H1 (cell line): ENCODE measurements around the gene TBL2. TPM values are rescaled to one million over a fixed set of nuclear protein-coding genes. Genes with fewer than 3 reads are reported as not detected.
"Not testable (repeated sequence)": the region's sequence is repeated elsewhere in the genome, so short reads cannot be mapped to it uniquely, and the experiment has no call there.

Experiments used
- CTCF ChIA-PET: fragments of 300-600 bp; sonication (Branson Sonifier 250); formaldehyde crosslinking; loops from one replicate; lab custom pipeline; 2021; ENCODE audit not compliant: partially characterized antibody; lab: Charles Lee
- POLR2A ChIA-PET: fragments of 300-600 bp; sonication (Branson Sonifier 250); formaldehyde crosslinking; loops from one replicate; lab custom pipeline; 2021; ENCODE audit warnings: inconsistent platforms; ENCODE audit not compliant: partially characterized antibody; lab: Charles Lee
- DNase-seq, 2 experiments: peaks; one replicate each; pipeline versions ENCODE4 v3.0.0 to v3.0.0-alpha.2; 2010 to 2022; ENCODE audit warnings: low spot score in 2 of 2, low read depth in 1 of 2, mixed read lengths in 1 of 2
- FAIRE-seq: peaks from 2 replicates; lab custom pipeline; 2011; peaks lifted over from hg19 to GRCh38; lab: Jason Lieb, UNC
- H2AFZ ChIP-seq: 2 replicates; pipeline ENCODE4 v1.8.1; 2012; ENCODE audit warnings: low read length, inconsistent platforms
- H2AK5ac ChIP-seq: 2 replicates; pipeline ENCODE4 v1.6.1; 2013; ENCODE audit warnings: low read depth, low read length
- H2BK120ac ChIP-seq: replicated peaks from 2 replicates; pipeline ENCODE3; 2013; ENCODE audit warnings: low read depth, low read length, inconsistent platforms
- H2BK12ac ChIP-seq: 2 replicates; pipeline ENCODE4 v1.6.1; 2013; ENCODE audit warnings: low read depth, low read length
- H2BK15ac ChIP-seq: 2 replicates; pipeline ENCODE4 v1.6.1; 2013; ENCODE audit warnings: low read length
- H2BK20ac ChIP-seq: 2 replicates; pipeline ENCODE4 v1.6.1; 2013; ENCODE audit warnings: low read length
- H2BK5ac ChIP-seq: 2 replicates; pipeline ENCODE4 v1.6.1; 2013; ENCODE audit warnings: low read depth, low read length
- H3K14ac ChIP-seq: 2 replicates; pipeline ENCODE4 v1.6.1; 2013; ENCODE audit warnings: inconsistent platforms; ENCODE audit not compliant: insufficient read length
- H3K18ac ChIP-seq: 2 replicates; pipeline ENCODE4 v1.6.1; 2013; ENCODE audit warnings: low read length; ENCODE audit errors: extremely low read depth
- H3K23ac ChIP-seq: 2 replicates; pipeline ENCODE4 v1.6.1; 2013; ENCODE audit warnings: inconsistent platforms; ENCODE audit not compliant: insufficient read length
- H3K23me2 ChIP-seq: 2 replicates; pipeline ENCODE4 v1.6.1; 2013; ENCODE audit warnings: low read depth, low read length
- H3K27ac ChIP-seq: 2 replicates; pipeline ENCODE4 v1.6.1; 2011; ENCODE audit warnings: low read depth, low read length, inconsistent platforms
- H3K27me3 ChIP-seq, 4 experiments: replicated peaks in 1 of 4; 1 replicate in 1 of 4; 2 replicates in 3 of 4; pipeline versions ENCODE4 v1.6.1 to v1.8.1; 2011 to 2013; ENCODE audit warnings: low read length in 3 of 4, mild to moderate bottlenecking in 3 of 4, inconsistent platforms in 2 of 4, mixed read lengths in 2 of 4, moderate library complexity in 1 of 4; ENCODE audit not compliant: control insufficient read depth in 3 of 4, insufficient read depth in 3 of 4; ENCODE audit errors: extremely low read depth in 1 of 4
- H3K36me3 ChIP-seq, 4 experiments: 2 replicates each; pipeline versions ENCODE4 v1.6.1 to v1.8.1; 2011 to 2013; ENCODE audit warnings: mild to moderate bottlenecking in 4 of 4, low read length in 3 of 4, moderate library complexity in 2 of 4, control low read depth in 1 of 4, inconsistent platforms in 1 of 4; ENCODE audit not compliant: insufficient read depth in 4 of 4, control insufficient read depth in 2 of 4
- H3K4ac ChIP-seq: replicated peaks from 2 replicates; pipeline ENCODE3; 2013; ENCODE audit warnings: low read length, low read depth, mixed read lengths, inconsistent platforms; ENCODE audit not compliant: insufficient read length
- H3K4me1 ChIP-seq, 4 experiments: replicated peaks in 1 of 4; 1 replicate in 1 of 4; 2 replicates in 3 of 4; pipeline versions ENCODE4 v1.6.1 to v1.8.1; 2011 to 2013; ENCODE audit warnings: low read length in 3 of 4, inconsistent platforms in 2 of 4, mixed read lengths in 1 of 4; ENCODE audit not compliant: insufficient read depth in 4 of 4, control insufficient read depth in 3 of 4
- H3K4me2 ChIP-seq, 2 experiments: 2 replicates each; pipeline versions ENCODE4 v1.6.1 to v1.8.1; 2011 to 2013; ENCODE audit warnings: low read depth in 2 of 2, low read length in 2 of 2, control low read depth in 1 of 2, inconsistent platforms in 1 of 2, mild to moderate bottlenecking in 1 of 2; ENCODE audit not compliant: insufficient read depth in 1 of 2
- H3K4me3 ChIP-seq, 4 experiments: fragments of 200-600, 300-600 bp in 1 of 4; sonication (generic), shearing (Covaris generic), sonication (Bioruptor Twin) in 1 of 4; 2 replicates each; pipeline versions ENCODE4 v1.5.1 to v1.8.1; 2011 to 2016; ENCODE audit warnings: low read length in 4 of 4, low read depth in 3 of 4, control low read depth in 2 of 4, inconsistent platforms in 2 of 4, mild to moderate bottlenecking in 2 of 4, mixed read lengths in 1 of 4, moderate library complexity in 1 of 4; ENCODE audit not compliant: insufficient read depth in 2 of 4; ENCODE audit errors: extremely low read depth in 1 of 4
- H3K56ac ChIP-seq: replicated peaks from 2 replicates; pipeline ENCODE3; 2013; ENCODE audit warnings: low read depth, mild to moderate bottlenecking, mixed read lengths, low read length, inconsistent platforms; ENCODE audit not compliant: insufficient read length
- H3K79me1 ChIP-seq: 2 replicates; pipeline ENCODE4 v1.6.1; 2013; ENCODE audit warnings: low read depth, low read length, control low read depth
- H3K79me2 ChIP-seq, 2 experiments: 2 replicates each; pipeline versions ENCODE4 v1.6.1 to v1.8.1; 2012 to 2013; ENCODE audit warnings: low read length in 2 of 2, mild to moderate bottlenecking in 2 of 2, inconsistent platforms in 1 of 2; ENCODE audit not compliant: insufficient read depth in 2 of 2, control insufficient read depth in 1 of 2
- H3K9ac ChIP-seq, 4 experiments: replicated peaks in 1 of 4; 1 replicate in 1 of 4; 2 replicates in 3 of 4; pipeline versions ENCODE4 v1.6.1 to v1.8.1; 2011 to 2013; ENCODE audit warnings: low read depth in 3 of 4, low read length in 3 of 4, control low read depth in 2 of 4, mild to moderate bottlenecking in 2 of 4, moderate library complexity in 2 of 4, inconsistent platforms in 1 of 4; ENCODE audit errors: extremely low read depth in 1 of 4
- H3K9me3 ChIP-seq, 2 experiments: 2 replicates each; pipeline versions ENCODE4 v1.6.1 to v1.8.1; 2012 to 2013; ENCODE audit warnings: mild to moderate bottlenecking in 2 of 2, moderate library complexity in 2 of 2, control low read depth in 1 of 2, inconsistent platforms in 1 of 2, low read depth in 1 of 2, low read length in 1 of 2, mixed read lengths in 1 of 2; ENCODE audit not compliant: insufficient read depth in 2 of 2
- H4K20me1 ChIP-seq, 2 experiments: replicated peaks in 1 of 2; 2 replicates each; pipeline versions ENCODE3 to v1.8.1; 2011 to 2013; ENCODE audit warnings: inconsistent platforms in 2 of 2, low read length in 2 of 2, mild to moderate bottlenecking in 1 of 2; ENCODE audit not compliant: insufficient read depth in 2 of 2, control insufficient read depth in 1 of 2
- H4K5ac ChIP-seq: 2 replicates; pipeline ENCODE4 v1.6.1; 2013; ENCODE audit warnings: low read length, low read depth, mixed read lengths, inconsistent platforms; ENCODE audit not compliant: insufficient read length
- H4K8ac ChIP-seq: 2 replicates; pipeline ENCODE4 v1.8.0; 2013; ENCODE audit warnings: mild to moderate bottlenecking, moderate library complexity, low read length, inconsistent platforms; ENCODE audit not compliant: insufficient read depth; ENCODE audit errors: extremely low read depth
- H4K91ac ChIP-seq: replicated peaks from 2 replicates; pipeline ENCODE3; 2013; ENCODE audit warnings: low read length, mixed read lengths, inconsistent platforms; ENCODE audit not compliant: insufficient read length
- WGBS, 2 experiments: shearing (Covaris generic) in 1 of 2; methylation state at CpG; one replicate each; pipeline versions ENCODE4 v1.1.6 to v1.1.7; 2013 to 2015; ENCODE audit warnings: low lambda C conversion rate in 2 of 2, mixed read lengths in 2 of 2, inconsistent platforms in 1 of 2, low coverage in 1 of 2, missing lambda C conversion rate in 1 of 2; ENCODE audit not compliant: insufficient replicate concordance in 2 of 2, insufficient coverage in 1 of 2, insufficient read length in 1 of 2; ENCODE audit errors: extremely low coverage in 1 of 2, missing lambda C conversion rate in 1 of 2; 5-methylcytosine and 5-hydroxymethylcytosine counted together
- polyA plus RNA-seq, 7 experiments: library from polyadenylated mRNA; depleted of rRNA in 3 of 7; stranded (reverse) in 5 of 7; unstranded in 2 of 7; fragments of >200 nt in 5 of 7; fragments of 200-250 nt in 2 of 7; gene quantifications; 1 replicate in 5 of 7; 2 replicates in 1 of 7; 4 replicates in 1 of 7; pipeline versions ENCODE4 v1.2.1 to v1.2.3, GENCODE V29; 2011 to 2013; ENCODE audit warnings: missing spikeins in 2 of 7, mixed read lengths in 2 of 7
- total RNA-seq: library from RNA; stranded (reverse); fragmentation: NEBNext Ultra II Directional; extraction: Animal tissue kit (Norgen Biotek cat#: 25700); gene quantifications from 2 replicates; pipeline ENCODE4 v1.2.1, GENCODE V29; 2021

The TBL2 gene
- total and polyA plus RNA-seq, 2 of the 8 experiments (the other 6 are each of a cell fraction or from before 2014, with no cell fraction given), result 25.8 to 29.7 TPM

- ChIA-PET POLR2A (interaction anchor here (0.7 to 1.5 kb wide), 4 partner anchors 10 to 52 kb away, joined by 3 to 5 read pairs (median 3); partner anchors contain the start of gene TBL2), CTCF (interaction anchor here (0.7 to 1.1 kb wide), 2 partner anchors 41 to 116 kb away, joined by 4 to 5 read pairs; no protein-coding TSS in a partner anchor)
- not testable (repeated sequence) for H3K4me1 ChIP-seq, H3K23ac ChIP-seq, H2BK20ac ChIP-seq, H3K14ac ChIP-seq, H3K18ac ChIP-seq, H4K5ac ChIP-seq, H3K56ac ChIP-seq, H3K9ac ChIP-seq, H3K4ac ChIP-seq, H3K9me3 ChIP-seq, FAIRE-seq, H3K79me2 ChIP-seq, H2BK120ac ChIP-seq, H2BK15ac ChIP-seq, H3K79me1 ChIP-seq, H3K36me3 ChIP-seq, DNase-seq, H3K27me3 ChIP-seq, H2BK5ac ChIP-seq, H4K20me1 ChIP-seq, H4K91ac ChIP-seq, H2AFZ ChIP-seq, H2BK12ac ChIP-seq, H3K4me3 ChIP-seq, H3K27ac ChIP-seq, H3K4me2 ChIP-seq, H3K23me2 ChIP-seq, H4K8ac ChIP-seq, H2AK5ac ChIP-seq
- WGBS, 2 experiments, result 88% methylated on average over 1 of the region's 1 CpG; no CpG with 5 or more reads in 1 of the 2 experiments
Observed at GRCh38 chr7:73526158-73526494, 52.3 kb downstream of the TBL2 start.
